GM20000 (cell line): Measurements from ENCODE around the gene RPS3A.

Experiments used
- DNase-seq: peaks from one replicate; pipeline ENCODE4 v3.0.0; 2012; ENCODE audit warnings: low spot score
- TF ChIP-seq, protein P1 (sequence below): IDR thresholded peaks from 2 replicates; pipeline ENCODE4 v1.5.1; 2012; ENCODE audit warnings: mild to moderate bottlenecking, control low read depth; ENCODE audit errors: extremely low read depth, missing control alignments

RPS3A gene

GRCh38 chr4:151153585-151153984 lies 54.2 kb downstream of the RPS3A start:
- DNase-seq: no peak
- TF ChIP-seq, protein P1, sequence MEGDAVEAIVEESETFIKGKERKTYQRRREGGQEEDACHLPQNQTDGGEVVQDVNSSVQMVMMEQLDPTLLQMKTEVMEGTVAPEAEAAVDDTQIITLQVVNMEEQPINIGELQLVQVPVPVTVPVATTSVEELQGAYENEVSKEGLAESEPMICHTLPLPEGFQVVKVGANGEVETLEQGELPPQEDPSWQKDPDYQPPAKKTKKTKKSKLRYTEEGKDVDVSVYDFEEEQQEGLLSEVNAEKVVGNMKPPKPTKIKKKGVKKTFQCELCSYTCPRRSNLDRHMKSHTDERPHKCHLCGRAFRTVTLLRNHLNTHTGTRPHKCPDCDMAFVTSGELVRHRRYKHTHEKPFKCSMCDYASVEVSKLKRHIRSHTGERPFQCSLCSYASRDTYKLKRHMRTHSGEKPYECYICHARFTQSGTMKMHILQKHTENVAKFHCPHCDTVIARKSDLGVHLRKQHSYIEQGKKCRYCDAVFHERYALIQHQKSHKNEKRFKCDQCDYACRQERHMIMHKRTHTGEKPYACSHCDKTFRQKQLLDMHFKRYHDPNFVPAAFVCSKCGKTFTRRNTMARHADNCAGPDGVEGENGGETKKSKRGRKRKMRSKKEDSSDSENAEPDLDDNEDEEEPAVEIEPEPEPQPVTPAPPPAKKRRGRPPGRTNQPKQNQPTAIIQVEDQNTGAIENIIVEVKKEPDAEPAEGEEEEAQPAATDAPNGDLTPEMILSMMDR: no peak
